Parietal lobe (tissue), 2 donors: ENCODE data around the gene DRD2. TPM values are rescaled to one million over a fixed set of nuclear protein-coding genes. Genes with fewer than 3 reads are reported as not detected.

Source experiments
- small RNA-seq: library from RNA; depleted of rRNA; stranded (forward); fragments of <200 nt; gene quantifications from one replicate; pipeline ENCODE3, GENCODE V24; 2014; ENCODE audit warnings: low replicate concordance
- total RNA-seq: library from RNA; depleted of rRNA; stranded (reverse); fragments of >200 nt; gene quantifications from one replicate; pipeline ENCODE4 v1.2.3, GENCODE V29; 2014

The DRD2 gene
- 0.31 TPM for total RNA-seq

GRCh38 chr11:113475160-113475761, at the start of gene DRD2:
TSS of gene DRD2 (minus strand) at chr11:113475398. CDS start at chr11:113424651, 50,747 bp downstream.

DNA sequence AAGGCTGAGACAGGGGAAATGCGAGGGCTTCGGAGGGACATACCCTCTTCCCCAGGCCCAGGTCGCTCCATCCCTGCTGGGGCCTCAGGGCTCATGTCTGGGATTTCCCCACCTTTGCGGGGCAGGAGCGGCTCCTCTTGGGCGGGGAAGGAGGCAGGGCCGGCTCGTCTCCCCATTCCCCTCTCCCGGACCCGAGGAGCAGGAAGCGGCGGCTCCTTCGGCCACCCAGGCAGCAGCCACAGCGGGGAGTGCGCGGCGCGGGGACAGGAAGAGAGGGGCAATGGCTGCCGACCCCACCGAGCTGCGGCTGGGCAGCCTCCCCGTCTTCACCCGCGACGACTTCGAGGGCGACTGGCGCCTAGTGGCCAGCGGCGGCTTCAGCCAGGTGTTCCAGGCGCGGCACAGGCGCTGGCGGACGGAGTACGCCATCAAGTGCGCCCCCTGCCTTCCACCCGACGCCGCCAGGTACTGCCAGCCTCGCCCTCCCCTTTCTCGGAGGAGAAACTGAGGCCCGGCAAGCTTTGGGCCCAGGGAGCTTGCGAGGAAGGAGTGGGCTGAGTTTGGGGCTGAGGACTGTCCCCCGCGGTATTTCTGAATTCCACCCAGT, 87.5 kb downstream of the DRD2 start, which contains the start of gene ANKK1:
TSS of gene ANKK1 (plus strand) at position 175 of the 607 bp plus-strand sequence. CDS start at position 281, 106 bp downstream.

Small RNAs within 50 kb of the gene (small RNA-seq; reads per million reads assigned to genes)
- not detected for gene MIR4301

Other genes with a start within 250 kb of the DRD2 start
- 3.8 TPM for gene TTC12, start 160.8 kb downstream of the DRD2 start, total RNA-seq
- not detected for gene ANKK1, start 87.6 kb downstream of the DRD2 start, total RNA-seq
- 4.1 TPM for gene TMPRSS5, start 230.9 kb upstream of the DRD2 start, total RNA-seq